HL-60/S4 (cell line): Measurements from ENCODE around the gene RNASE8.
"Not testable (repeated sequence)": the region's sequence is repeated elsewhere in the genome, so short reads cannot be mapped to it uniquely, and the experiment has no call there.

ENCODE experiments used
- in situ Hi-C: fragments of 300-500 bp; cut with MboI; formaldehyde crosslinking; loops from 2 replicates; pipeline ENCODE4 v1.14.3; 2022; ENCODE audit warnings: low sequenced_read_pairs

Gene RNASE8

GRCh38 chr14:21029917-21030316 lies 27.7 kb upstream of the RNASE8 start, which contains the start of gene TPPP2:
TSS of gene TPPP2 (plus strand) at chr14:21030217. CDS start at chr14:21030582, 365 bp downstream.
- in situ Hi-C loops: no loop called here

DNA sequence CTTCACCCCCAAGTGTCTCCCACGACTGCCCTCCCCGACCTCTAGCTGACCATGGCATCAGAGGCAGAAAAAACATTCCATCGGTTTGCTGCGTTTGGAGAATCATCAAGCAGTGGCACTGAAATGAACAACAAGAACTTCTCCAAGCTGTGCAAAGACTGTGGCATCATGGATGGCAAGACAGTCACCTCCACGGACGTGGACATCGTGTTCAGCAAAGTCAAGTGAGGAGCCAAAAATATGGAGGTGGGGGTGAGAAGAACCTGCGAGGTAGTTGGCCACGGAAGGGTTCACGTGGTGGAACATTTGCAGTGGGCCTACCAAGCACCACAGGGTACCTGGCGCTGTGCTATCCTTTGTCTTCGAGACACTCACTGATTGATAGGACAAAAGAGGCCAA lies 27.1 kb upstream of the RNASE8 start:
- in situ Hi-C loops: no loop called here

DNA sequence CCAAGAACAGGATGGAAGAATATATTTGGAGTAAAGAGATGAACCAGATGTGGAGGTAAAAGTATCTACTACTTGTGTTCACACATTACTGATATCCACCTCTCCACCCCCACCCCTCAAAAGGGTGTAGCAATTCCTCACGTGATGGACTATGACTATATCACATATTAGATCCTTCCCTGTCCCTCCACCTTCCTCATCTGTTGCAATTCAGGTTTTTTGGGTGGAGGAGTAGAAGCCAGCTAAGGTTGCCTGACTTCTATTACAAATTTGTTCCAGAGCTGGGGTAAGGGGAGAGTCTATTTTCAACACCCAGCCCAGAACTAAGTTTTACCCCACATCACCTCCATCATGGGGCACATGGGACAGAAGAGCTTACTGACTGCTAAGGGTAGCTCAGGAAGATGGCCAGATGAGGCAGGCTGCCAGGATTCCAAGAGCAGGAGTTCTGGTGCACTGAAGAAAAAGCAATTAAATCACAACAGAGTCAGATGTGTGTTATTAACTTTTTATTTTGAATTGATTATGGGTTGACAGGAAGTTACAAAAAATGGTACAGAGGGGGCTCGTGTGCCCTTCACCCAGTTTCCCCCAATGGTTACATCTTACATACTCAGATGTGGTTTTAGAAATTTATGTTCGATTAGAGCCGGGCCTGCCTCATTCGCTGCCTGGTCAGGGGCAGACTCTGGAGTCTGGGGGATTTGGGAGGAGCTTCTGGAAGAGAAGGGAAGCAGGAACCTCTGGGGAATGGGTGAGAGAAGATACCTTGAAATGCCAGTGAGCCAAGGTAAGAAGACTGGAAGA lies 25.1 kb upstream of the RNASE8 start:
- in situ Hi-C loops: no loop called here

DNA sequence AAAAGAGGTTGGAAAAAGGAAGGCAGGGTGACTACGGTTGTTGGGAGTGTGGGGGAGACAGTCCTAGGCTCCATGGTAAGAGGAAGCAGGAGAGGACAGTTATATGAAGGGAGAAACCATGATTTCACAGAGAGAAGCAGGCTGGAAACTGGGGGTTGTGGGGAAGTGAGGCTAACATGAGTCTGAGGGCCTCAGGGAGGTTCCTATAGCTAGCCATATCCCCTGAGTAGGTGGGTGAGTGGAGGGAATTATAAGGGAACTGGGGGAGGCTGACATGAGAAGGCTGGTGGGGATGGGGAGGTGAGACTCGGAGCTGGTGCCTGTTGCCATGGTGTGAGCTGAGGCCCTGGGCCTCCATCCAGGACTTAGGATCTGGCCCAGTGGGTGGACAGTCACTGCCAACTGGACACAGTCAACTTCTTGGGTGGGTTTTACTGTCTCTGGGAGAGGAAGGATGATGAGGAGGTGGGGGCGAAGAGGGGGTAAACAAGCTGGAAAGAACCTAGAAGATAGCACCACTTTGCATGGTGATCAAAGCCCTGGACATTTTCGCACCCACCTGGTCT lies 24.4 kb upstream of the RNASE8 start:
- in situ Hi-C loops: no loop called here

GRCh38 chr14:21034707-21035106 lies 22.9 kb upstream of the RNASE8 start, which contains the start of gene RNASE13:
TSS of gene RNASE13 (minus strand) at chr14:21034807. CDS start at chr14:21034288, 519 bp downstream.
- in situ Hi-C loops: no loop called here

DNA sequence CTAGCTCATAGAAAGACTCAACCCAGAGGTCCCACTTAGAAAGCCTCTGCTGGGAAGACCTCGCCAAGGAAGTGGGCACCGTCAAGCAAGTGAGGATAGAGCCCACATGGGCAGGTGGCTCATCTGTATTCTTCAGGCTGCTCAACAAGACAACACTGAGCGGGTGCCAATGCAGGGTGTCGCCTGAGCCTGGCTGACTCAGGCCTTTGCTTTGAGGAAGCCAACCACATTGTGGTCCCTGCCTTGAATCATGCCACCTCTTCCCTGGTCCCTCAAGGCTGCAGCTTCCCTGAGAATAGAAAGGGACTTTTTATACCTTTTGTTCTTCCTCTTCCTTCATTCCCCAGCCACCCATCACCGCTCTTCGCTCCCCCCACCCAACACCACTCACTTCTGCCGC lies 20.9 kb upstream of the RNASE8 start:
- in situ Hi-C loops: no loop called here

- in situ Hi-C loops: no loop called here
Measured at GRCh38 chr14:21037156-21037555, 20.5 kb upstream of the RNASE8 start.

GRCh38 chr14:21038441-21039422 lies 18.9 kb upstream of the RNASE8 start:
- in situ Hi-C loops: no loop called here

DNA sequence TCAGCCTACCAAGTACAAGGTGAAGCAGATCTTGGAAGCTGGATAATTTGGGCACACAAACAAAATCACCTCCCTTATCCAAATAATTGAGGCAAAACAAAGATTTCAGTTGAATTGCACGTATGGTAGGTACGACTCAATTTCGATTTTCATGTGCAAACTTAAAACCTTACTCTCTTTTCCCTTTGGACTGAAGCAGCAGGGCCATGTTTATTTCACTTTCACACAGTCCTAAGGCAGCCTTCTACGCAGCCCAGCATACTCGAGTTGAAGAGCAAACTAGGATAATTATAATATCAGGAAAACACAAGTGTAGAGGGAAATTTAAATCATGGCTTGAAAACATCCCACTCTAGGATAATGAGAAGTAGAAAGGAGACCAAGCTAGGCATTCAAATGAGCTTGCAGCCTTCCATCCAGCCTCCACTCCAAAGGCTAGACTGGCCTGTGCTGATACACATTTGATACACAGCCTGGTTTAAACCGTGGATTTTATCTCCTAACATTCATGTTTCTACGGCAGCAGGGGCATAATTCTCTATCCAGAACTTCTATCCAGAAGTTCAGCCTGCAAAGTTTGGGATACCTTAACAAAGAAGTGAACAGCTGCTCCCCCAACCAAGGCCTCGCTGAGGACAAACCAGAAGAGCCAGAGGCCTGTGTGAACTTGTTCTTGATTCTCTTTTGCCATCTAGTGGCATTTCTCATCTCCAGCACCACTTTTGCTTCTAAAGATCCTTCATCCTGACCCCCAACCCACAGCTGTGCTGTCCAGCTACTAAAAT lies 17.8 kb upstream of the RNASE8 start:
- in situ Hi-C loops: no loop called here

DNA sequence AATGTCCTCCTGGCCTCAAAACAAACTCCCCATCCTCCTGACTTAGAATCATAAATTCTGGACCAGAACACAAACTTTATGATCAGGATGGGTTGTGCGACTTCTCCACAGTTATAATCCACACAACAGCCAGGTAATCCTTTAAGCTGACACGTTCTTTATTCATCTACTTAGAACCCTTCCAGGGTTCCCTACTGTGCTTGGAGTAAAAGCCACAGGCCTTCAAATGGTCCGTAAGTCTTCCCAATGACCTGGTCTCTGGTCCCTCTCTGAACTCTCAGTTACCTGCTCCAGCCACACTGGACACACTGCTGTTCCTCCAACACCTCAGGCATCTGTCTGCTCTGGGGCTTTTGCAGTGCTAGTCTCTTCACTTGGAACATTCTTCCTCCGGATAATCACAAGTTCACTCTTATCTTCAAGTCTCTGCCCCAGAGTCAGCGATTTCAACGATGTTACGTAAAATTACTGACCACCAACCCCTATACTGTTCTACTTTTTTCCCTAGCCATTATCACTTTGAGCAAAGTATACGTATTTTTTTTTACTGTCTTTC lies 17.2 kb upstream of the RNASE8 start:
- in situ Hi-C loops: no loop called here

GRCh38 chr14:21040941-21041340 lies 16.7 kb upstream of the RNASE8 start:
- in situ Hi-C loops: not testable (repeated sequence)

GRCh38 chr14:21041676-21042433 lies 15.8 kb upstream of the RNASE8 start, which contains the start of gene RNASE7:
TSS of gene RNASE7 (plus strand) at chr14:21042362. CDS start at chr14:21042993, 631 bp downstream.
- in situ Hi-C loops: no loop called here

- in situ Hi-C loops: no loop called here
Measured at GRCh38 chr14:21042918-21043317, 14.7 kb upstream of the RNASE8 start.

DNA sequence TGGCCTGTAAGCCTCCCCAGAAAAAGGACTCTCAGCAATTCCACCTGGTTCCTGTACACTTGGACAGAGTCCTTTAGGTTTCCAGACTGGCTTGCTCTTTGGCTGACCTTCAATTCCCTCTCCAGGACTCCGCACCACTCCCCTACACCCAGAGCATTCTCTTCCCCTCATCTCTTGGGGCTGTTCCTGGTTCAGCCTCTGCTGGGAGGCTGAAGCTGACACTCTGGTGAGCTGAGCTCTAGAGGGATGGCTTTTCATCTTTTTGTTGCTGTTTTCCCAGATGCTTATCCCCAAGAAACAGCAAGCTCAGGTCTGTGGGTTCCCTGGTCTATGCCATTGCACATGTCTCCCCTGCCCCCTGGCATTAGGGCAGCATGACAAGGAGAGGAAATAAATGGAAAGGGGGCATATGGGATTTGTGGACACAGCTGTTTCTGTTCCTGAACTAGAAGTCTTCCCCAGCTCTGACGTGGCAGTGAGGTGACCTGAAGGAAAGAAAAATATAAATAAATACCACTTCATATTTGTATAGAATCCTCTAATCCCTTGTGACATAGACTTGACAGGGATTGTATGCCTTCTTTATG lies 14.1 kb upstream of the RNASE8 start:
- in situ Hi-C loops: no loop called here

- in situ Hi-C loops: no loop called here
Measured at GRCh38 chr14:21043974-21044618, 13.5 kb upstream of the RNASE8 start.

GRCh38 chr14:21047378-21047781 lies 10.2 kb upstream of the RNASE8 start:
- in situ Hi-C loops: no loop called here

DNA sequence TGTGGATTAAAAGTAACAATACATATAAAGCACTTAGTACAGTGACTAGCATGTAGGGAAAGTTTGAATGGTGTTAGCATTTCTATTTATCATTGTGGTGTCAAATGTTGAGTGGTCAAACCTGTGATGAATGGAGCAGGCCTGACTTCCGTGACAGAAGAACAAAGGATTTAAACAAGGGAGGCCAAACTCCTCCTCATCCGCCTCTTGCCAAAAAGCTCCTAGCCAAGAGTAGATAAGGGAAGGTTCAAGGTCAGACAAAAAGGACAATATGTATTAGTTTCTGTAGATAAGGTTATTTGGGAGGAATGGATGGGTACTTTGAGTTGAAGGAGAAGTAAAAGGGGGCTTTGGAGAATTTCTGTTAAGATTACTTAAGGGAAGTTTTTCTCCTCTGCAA lies 9.0 kb upstream of the RNASE8 start:
- in situ Hi-C loops: no loop called here

GRCh38 chr14:21049271-21049673 lies 8.3 kb upstream of the RNASE8 start:
- in situ Hi-C loops: no loop called here
